Placental pericyte (primary cell): Measurements from ENCODE around the gene PHF3. TPM values are rescaled to one million over a fixed set of nuclear protein-coding genes. Genes with fewer than 3 reads are reported as not detected.

Experiments used
- small RNA-seq: library from RNA; depleted of rRNA; stranded (forward); fragments of <200 nt; gene quantifications from one replicate; pipeline ENCODE3, GENCODE V24; 2012; ENCODE audit warnings: low replicate concordance
- total RNA-seq: library from RNA; depleted of rRNA; stranded (reverse); fragments of >200 nt; gene quantifications from 2 replicates; pipeline ENCODE4 v1.2.3, GENCODE V29; 2012

Gene PHF3, protein sequence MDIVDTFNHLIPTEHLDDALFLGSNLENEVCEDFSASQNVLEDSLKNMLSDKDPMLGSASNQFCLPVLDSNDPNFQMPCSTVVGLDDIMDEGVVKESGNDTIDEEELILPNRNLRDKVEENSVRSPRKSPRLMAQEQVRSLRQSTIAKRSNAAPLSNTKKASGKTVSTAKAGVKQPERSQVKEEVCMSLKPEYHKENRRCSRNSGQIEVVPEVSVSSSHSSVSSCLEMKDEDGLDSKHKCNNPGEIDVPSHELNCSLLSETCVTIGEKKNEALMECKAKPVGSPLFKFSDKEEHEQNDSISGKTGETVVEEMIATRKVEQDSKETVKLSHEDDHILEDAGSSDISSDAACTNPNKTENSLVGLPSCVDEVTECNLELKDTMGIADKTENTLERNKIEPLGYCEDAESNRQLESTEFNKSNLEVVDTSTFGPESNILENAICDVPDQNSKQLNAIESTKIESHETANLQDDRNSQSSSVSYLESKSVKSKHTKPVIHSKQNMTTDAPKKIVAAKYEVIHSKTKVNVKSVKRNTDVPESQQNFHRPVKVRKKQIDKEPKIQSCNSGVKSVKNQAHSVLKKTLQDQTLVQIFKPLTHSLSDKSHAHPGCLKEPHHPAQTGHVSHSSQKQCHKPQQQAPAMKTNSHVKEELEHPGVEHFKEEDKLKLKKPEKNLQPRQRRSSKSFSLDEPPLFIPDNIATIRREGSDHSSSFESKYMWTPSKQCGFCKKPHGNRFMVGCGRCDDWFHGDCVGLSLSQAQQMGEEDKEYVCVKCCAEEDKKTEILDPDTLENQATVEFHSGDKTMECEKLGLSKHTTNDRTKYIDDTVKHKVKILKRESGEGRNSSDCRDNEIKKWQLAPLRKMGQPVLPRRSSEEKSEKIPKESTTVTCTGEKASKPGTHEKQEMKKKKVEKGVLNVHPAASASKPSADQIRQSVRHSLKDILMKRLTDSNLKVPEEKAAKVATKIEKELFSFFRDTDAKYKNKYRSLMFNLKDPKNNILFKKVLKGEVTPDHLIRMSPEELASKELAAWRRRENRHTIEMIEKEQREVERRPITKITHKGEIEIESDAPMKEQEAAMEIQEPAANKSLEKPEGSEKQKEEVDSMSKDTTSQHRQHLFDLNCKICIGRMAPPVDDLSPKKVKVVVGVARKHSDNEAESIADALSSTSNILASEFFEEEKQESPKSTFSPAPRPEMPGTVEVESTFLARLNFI (N-terminal part only)
- 51.5 and 68.1 TPM in 2 replicates for total RNA-seq

DNA sequence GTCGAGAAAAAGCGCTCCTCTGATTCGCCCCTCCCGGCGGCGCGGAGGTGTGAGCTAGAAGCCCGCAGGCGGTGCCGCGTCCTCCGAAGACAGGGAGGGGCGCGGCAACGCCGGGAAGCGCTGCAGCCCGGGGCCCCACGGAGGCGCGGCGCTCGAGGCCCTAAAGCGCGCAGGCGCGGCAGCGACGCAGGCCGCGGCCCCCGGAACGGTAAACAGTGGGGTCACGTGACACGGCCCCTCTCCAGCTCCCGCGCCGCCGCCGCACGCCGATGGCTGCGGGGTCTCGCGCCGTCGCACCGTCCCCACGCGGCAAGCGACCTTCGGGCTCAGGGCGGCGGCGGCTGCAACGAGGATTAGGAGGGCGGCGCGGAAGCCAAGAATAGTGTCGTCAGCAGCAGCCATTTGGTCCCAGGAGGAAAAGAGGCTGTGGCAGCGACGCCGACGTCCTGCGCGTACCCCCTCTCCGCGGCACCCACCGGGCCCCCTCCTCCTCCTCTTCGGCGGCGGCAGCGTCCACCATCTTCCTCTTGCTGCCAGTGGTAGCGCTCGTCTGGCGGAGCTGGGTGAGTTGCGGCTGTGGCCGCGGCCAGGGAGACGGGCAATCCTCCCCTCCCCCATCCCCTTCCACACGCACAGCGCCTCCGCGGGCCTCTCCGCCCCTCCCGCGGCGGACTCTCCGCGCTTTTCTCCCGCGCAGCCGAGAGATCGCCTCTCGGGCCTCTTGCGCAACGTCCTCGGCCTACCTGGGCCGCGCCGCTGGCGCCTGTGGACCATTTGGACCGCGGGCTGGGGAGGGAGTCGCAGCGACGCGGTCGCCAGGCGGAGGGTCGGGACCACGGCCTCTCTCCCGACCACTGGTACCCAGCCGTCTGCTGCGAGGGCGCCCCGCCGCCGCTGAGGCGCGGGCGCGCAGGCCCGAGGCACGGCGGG lies at the start of gene PHF3:
TSS of gene PHF3 (plus strand) at position 215 of the 930 bp plus-strand sequence. CDS start 10,750 bp downstream, outside the sequence.

Small RNAs within 50 kb of the gene (small RNA-seq; reads per million reads assigned to genes)
- not detected for gene AL513043.1

Other genes with a start within 250 kb of the PHF3 start
- 60.7 and 68.5 TPM in 2 replicates for gene PTP4A1, start 63.3 kb upstream of the PHF3 start, total RNA-seq